HG03159 (cell line): ENCODE results near the gene TTC31.

Experiments used
- ATAC-seq: cut with Tn5 transposase; IDR thresholded peaks from one replicate; pipeline ENCODE4 v1.9.1; 2021; ENCODE audit warnings: mild to moderate bottlenecking, moderate library complexity; ENCODE audit not compliant: unreplicated experiment

The TTC31 gene

DNA sequence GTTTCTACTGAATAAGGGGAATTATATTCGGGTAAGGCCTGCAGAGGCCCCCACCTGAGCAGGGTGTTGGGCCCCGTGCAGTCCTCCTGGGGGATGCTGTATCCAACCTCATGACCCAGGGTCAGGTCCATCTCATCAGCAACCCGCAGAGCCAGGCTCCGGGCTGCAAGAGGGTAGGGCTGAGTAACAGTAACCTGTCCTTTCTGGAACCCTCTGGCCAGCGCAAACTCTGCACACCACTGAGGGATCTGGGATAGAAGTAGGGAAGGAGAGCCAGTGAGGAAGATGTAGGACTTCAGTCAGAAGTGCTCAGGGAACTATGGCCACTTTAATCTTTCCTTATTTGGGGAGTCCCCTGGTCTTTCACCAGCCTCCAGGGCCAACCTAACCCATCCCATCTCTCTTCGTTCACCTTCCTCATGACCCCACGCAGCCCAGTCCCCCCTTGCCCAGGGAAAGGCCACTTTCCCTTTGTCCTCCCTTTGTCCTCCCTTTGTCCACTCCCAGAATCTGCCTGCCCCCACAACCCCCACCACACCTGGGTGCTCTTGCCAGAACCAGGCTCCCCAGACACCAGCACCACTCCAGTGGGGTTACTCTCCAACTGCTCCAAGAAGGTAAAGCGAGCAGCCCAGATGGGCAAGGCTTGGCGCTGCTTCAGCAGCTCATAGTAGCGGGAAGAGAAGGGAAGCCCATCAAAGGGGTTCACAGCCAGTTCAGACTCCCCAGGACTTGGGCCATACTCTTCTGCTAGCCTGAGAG lies 42.3 kb downstream of the TTC31 start:
- ATAC-seq = no peak

DNA sequence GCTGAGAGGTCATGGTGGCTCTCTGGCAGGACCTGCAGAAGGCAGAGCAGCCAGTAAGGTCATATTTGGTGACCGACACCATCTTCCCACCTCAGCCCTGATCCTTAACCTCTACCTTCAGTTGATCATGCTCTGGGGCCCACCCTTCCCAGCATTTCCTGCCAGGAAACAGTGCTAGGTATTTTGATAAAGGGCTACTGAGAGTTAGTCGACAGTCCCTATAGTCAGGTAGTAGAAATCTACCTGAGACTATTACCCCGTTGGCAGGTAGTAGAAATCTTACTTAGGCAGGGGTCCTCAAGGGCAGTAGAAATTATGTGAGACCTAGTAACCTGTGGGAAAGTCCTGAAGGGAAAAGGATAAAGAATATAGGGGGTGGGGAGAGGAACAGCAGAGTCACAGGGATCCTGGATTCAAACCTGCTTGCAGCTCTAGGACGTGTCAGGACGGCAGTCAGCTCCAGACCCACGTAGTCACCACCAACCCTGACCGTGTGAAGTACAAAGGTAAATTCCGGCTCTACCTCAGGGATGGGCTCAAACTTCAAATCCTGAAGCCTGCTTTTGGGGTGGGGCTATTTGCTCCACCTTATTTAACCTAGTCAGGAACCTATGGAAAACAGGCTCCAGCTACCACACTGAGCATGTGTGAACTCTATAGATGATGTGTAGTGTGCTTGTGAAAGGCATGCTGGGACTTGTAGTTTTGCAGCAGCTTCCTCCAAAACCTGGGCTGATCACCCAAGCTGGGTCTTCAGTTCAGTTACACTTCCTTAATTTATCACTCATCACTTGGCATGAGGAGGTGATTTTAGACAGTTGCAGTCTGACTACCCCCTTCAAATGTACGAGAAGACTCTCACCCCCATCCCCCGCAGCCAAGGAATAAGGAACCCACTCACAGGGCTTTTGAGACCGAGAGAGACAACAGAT lies 43.1 kb downstream of the TTC31 start, which contains the start of gene DQX1:
Gene DQX1 (minus strand): TSS at position 515 of the 932 bp plus-strand sequence. CDS start 502 bp downstream, at position 13.
- ATAC-seq = no peak

DNA sequence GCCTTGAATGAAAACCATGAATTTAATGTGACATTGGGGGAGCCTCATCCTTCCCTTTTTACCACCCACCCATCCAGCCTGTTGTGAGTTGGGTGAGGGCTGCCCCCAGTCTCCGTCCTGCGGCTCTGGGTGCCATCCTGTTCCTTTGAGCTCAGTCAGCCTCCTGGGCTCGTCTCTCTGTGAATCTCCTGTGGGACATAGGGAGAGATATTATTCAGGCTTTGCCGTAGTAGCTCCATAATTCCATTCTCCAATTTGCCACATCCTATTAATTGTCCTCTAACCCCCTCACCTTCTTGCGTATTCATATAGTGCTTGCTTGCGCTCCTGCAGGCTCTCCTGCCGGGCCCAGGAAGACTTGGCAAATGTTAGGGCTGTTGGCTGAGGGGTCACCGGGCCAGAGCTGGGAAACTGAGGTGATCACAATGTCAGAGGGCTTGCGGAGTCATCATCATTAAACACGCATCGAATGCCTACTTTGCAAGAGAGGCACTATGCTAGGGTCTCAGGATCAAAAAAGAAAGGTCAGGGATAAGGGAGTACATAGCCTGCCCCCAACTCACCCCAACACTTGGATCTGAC lies 43.9 kb downstream of the TTC31 start:
- ATAC-seq = no peak

DNA sequence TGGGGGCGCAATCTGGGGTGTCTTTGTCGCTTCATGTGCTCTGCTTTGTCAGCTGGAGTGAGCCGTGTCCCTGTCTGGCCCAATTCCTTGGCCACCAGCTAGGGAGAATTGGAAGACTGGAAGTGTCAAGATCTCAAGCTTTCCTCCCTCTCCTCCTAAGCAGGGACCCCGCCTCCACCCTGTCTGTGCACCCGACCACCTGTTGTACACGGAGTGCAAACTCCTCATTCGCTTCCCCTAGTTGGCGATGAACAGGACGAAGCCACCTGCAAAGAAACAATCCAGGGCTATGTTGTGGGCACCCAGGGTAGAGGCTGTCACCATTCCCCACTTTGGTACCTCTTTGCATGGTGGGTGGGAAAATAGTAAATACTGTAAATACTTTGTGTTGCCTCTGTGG lies 44.9 kb downstream of the TTC31 start:
- ATAC-seq = no peak

DNA sequence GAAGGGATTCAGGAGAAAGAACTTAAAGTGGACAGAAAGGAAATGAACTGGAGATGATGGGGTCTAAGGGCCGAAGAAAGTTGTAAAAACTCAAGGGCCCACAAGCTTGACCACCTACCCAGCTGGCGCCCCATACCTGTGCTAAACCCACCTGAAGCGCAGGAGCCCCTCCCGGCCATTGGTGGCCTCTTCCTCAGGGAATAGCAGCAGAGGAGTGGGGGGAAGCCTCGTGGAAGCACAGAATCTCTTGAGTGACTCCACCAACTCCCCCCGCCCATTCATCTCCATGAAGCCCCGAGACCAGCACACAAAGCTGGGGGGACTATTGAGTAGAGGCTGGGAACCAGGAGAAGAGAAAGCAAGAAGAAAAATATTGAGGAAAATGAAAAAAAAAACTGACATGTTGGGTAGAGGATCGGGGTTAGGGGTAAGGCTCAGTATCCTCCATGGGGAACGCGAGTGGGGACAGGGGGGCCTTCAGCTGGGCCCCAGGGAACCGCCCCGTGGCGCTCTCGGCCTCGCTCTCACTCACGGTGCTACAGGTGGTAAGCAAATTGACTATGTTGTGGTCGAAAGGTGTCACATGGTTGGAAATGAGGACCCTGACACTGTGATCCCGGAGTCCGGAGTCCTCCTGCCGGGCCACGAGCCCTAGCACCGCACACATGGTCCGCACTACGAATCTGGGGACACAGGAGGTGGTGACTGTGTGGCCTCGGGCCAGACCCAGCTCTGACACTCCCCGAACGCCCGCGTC lies 45.9 kb downstream of the TTC31 start:
- peak; percentile 4 for ATAC-seq

DNA sequence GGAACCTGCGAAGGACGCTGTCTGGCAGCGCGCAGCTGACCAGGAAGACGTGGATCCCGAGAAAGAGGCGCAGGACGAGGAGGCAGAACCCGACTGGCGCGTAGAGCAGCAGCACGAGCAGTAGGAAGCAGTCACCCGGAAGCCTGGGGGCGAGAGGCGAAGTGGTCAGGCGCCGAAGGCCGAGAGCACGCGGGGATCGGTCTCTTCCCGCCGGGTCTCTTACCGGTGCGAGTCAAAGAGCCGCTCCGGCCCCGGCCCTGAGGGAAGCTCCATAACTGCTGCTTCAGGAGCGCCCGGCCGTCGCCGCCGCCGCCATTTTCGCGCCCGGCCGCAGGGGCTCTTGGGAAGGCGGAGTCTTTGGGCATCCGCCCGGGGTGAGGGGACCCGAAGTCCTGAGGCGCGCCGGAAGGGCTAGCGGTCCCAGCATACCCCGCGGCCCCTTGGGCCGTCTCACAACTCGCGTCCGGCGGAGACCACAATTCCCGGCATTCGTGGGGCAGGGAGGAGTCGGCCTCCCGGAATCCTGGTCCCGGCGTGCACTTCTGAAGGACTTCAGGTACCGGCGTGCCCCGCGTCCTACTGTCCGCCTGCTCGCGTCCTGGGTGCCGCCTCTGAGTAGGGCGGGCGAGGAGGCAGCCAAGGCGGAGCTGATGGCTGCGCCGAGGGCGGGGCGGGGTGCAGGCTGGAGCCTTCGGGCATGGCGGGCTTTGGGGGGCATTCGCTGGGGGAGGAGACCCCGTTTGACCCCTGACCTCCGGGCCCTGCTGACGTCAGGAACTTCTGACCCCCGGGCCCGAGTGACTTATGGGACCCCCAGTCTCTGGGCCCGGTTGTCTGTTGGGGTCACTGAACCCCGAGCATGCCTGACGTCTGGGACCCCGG lies 46.7 kb downstream of the TTC31 start, which contains the start of the genes AUP1 and HTRA2:
Gene AUP1 (minus strand): TSS at position 350 of the 882 bp plus-strand sequence. CDS start 77 bp downstream, at position 273.
Gene HTRA2 (plus strand): TSS at position 577 of the 882 bp plus-strand sequence. CDS start 74 bp downstream, at position 651.
- ATAC-seq = peak; percentile 80

DNA sequence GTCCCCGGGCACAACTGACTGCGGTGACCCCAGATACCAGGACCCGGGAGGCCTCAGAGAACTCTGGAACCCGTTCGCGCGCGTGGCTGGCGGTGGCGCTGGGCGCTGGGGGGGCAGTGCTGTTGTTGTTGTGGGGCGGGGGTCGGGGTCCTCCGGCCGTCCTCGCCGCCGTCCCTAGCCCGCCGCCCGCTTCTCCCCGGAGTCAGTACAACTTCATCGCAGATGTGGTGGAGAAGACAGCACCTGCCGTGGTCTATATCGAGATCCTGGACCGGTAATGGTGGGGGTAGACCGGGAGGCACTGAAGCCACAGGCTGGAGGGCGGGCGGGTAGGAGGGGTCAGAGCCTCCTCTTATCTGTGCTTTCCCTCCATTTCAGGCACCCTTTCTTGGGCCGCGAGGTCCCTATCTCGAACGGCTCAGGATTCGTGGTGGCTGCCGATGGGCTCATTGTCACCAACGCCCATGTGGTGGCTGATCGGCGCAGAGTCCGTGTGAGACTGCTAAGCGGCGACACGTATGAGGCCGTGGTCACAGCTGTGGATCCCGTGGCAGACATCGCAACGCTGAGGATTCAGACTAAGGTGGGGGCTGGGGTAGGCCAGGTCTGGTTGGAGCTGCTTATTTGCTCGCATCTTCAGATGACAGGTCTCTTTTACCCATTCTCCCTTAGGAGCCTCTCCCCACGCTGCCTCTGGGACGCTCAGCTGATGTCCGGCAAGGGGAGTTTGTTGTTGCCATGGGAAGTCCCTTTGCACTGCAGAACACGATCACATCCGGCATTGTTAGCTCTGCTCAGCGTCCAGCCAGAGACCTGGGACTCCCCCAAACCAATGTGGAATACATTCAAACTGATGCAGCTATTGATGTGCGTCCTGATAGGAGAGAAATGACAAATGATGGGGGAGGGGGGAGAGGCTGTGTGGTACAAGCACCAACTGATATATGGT lies 47.6 kb downstream of the TTC31 start:
- ATAC-seq = peak; percentile 21

DNA sequence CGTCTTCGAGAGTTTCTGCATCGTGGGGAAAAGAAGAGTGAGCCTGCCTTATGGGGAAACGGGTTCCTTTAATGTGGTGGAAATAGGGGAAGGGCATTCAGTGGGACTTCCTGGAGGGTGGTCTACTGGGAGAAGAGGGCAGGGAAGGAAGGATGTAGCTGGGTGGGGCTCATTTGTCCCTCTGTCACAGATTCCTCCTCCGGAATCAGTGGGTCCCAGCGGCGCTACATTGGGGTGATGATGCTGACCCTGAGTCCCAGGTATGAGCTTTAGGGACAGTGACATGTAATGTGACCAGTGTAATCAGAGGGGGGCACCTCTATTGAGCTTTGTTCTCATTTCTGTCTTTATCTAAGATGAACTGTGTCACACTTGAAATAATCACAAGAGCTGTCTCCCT lies 48.8 kb downstream of the TTC31 start:
- ATAC-seq = no peak

DNA sequence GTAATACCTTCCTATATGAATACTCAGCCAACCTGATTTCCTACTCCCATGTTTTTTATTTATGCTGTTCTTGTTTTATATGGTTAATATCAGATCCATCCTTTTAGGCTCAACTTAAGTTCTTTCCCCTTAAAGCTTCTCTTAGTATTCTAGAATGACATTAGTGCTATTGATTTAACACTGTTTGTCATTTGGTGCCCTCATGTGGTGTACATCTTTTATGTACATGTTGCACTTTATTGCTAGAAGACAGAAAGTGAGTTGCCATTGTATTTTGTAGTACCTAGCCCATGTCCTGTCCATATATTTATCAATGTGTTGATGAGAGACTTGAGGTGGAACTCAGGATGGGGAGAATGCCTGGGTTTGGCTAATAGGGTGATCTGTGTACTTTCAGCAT lies 49.3 kb downstream of the TTC31 start:
- ATAC-seq = no peak

DNA sequence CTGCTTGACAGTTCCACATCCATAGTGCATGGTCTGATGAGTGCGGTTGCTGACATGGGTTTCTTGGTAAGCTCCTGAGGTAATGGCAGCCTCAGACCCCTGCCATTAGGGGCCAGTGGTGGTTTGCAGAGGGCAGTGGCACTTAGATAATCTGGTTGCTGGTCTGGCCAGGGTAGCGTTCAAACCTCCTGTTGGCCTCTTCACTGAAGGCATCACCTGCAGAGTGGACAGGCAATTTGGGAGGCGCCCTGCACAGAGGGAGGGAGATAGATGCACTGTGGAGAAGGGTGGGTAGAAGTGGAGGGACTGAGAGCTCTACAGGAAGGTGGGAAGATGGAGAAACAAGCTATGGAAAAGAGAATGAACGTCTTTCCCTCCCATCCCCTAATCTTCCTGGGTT lies 50.6 kb downstream of the TTC31 start:
- ATAC-seq = no peak

DNA sequence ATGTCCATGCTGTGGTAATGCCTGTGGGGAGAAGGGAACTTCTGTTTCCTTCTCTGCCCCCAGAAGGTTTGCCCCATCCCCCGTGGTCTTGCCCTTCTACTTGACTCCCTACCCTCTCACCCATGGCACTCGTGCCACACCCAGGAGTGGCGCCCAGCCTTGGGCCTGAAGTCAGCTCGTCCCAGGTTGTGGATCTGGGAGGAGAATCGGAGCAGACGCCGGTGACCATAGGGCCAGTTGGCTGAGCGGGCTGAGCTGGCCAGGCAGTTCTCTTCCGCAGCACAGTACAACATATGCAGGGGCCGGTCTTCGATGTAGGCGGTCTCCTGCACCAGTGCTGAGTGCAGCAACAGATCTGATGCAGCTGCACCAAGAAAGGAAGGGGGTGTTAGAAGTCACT lies 51.5 kb downstream of the TTC31 start:
- no peak for ATAC-seq

DNA sequence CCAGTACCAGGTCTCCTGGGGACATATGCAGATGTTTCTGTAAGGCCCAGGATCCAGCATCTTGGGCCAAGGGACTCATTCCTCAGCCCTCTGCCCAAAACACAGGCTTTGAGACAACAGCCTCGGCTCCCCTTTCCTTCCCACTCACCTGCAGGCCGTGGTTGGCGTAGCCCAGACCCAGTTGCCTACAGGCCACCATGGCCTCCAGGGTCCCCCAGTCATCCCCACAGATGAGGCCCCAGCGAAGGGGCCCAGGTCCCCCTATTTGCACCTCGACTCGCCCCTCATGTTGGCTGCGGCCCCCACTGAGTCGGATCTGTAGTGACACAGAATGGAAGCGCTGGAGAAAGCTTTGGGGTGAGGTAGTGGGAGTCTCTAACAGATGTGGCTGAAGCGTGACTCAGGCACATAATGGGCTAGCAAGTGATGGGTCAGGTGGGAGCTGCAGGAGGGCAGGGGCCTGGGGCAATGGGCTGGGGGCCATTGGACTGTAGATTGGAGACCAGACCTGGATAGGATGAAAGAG lies 52.6 kb downstream of the TTC31 start:
- ATAC-seq = no peak

DNA sequence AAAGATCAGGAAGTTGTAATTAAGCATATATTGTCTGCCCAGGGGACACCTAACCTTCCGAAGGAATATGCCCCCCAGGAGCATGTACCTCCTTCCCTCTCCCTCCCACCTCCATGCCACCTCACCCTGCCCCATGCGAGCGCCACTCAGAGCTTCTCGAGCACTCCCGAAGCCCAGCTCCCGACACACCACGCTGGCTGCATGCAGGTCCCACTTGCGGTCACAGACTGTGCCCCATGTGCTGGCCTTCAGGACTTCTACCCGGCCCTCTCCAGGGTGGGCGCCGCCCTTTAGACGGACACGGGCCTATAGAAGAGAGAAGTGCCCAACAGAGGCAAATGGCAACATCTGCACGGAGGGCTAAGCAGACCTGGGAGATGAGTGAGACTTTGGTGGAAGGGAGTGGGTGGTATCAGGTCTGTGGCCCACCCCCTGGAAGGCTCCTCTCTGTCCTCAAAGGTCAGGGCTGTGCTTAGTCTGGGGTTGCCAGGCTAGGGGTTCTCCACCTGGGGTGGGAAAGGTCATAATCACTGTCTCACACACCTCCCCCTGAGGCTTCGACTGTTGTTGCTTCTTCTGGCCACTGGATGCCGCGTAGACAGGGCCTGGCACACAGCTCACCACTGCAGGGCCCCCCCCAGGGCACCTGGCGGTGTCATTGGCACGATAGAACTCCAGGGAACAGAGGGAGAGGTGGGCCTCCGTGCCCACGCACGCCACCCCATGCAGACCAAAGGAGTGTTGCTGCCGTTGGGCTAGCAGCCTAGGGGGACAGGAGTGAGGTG lies 53.5 kb downstream of the TTC31 start:
- ATAC-seq = no peak

DNA sequence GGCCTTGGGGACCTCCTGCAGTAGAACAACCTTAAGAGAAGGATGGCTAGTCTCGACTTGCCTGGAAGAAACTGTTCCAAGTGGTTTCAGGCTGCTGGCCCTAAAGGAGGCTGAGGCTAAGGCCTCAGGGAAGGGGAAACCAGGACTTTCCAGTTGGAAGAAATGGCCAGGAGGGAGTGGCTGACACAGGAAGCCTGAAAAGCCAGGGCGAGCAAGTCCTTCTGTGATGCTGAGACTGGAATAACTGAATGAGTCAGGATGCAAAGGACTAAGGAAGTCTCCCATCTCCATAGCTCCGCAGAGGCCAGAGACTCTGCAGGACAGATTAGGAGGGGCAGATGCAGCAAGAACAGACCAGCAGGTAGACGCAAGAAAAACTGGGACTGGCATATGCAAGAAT lies 54.3 kb downstream of the TTC31 start:
- ATAC-seq = no peak

DNA sequence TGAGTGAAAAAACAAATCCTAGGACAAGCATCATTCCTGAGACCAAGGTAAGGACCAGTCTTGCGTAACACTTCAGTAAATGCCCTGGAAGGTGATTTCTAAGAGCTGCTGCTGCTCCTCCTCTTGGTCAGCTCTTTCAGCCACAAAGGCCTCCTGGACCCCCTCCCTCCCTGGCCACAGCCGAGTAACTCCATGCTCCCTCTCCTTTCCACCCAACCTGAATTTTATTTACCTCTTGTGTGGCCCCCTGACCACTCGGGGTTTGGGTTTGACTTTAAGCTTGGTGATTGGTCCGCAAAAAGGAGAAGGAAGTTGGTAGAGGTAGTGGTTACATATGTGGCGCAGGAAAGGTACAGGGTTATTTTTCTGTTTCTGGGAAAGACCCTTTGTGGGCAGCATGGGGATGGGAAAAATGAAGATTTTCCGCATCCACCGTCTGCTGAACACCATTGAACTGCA lies 56.0 kb downstream of the TTC31 start:
- no peak for ATAC-seq

DNA sequence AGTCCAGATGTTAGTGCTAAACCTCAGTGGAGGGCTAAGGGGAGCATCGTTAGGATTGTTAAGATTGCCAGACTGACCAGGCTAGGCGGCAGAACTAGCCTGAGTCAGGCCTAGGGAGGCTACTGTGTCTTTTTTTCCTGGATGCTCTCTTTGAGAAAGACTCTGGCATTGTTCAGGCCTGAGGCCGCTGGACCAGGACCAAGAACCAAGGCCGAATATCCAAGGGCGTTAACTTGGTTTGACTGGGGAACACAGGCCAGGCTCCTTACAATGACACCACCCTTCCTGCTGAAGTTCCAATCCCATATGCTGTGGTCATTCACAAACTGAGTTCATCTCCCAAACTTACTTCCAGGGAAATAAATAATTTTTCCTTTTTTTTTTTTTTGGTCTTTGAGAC lies 57.4 kb downstream of the TTC31 start:
- no peak for ATAC-seq

DNA sequence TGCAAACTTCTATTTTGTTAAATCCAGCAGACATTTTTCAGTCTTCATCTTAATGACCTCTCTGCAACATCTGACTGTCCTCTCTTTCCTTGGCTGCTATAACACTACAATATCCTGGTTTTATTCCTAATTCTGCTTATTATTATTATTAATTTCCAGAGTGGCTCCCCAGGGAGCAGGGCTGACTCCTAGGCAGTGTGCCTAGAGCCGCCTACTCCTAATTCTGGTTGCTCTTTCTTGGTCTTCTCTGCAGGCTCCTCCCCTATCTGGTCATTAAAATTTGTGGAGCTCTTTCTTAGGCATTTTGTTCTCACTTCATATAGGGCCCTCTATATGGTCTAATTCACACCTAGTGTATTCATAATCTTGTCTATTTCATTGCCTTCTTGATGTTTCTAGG lies 60.1 kb downstream of the TTC31 start:
- no peak for ATAC-seq
